Smooth muscle cell (in vitro differentiated cells): Measurements from ENCODE around the gene SLC12A7. TPM values are rescaled to one million over a fixed set of nuclear protein-coding genes. Genes with fewer than 3 reads are reported as not detected.

Experiments
- DNase-seq: peaks from one replicate; lab custom pipeline; 2025; ENCODE audit not compliant: unreplicated experiment; lab: John Stamatoyannopoulos, UW
- H2AFZ ChIP-seq: fragments of 200-600 bp; sonication (generic); 2 replicates; pipeline ENCODE4 v1.6.0; 2016; ENCODE audit warnings: antibody characterized with exemption, low read depth, mild to moderate bottlenecking
- H3F3A ChIP-seq: fragments of 200-600 bp; sonication (generic); 2 replicates; pipeline ENCODE4 v1.6.0; 2017; ENCODE audit warnings: antibody characterized with exemption, low read depth
- H3K27ac ChIP-seq: fragments of 200-600 bp; sonication (generic); 2 replicates; pipeline ENCODE4 v1.5.1; 2016; ENCODE audit warnings: low read depth, mild to moderate bottlenecking
- H3K27me3 ChIP-seq: fragments of 200-600 bp; sonication (generic); 2 replicates; pipeline ENCODE4 v1.6.1; 2016; ENCODE audit warnings: low read depth, mild to moderate bottlenecking
- H3K36me3 ChIP-seq: fragments of 200-600 bp; sonication (generic); 2 replicates; pipeline ENCODE4 v1.5.1; 2016; ENCODE audit warnings: low read depth
- H3K4me1 ChIP-seq: fragments of 200-600 bp; sonication (generic); 2 replicates; pipeline ENCODE4 v1.5.1; 2016; ENCODE audit warnings: low read depth
- H3K4me2 ChIP-seq: fragments of 200-600 bp; sonication (generic); 2 replicates; pipeline ENCODE4 v1.6.0; 2016; ENCODE audit warnings: mild to moderate bottlenecking
- H3K4me3 ChIP-seq: fragments of 200-600 bp; sonication (generic); 2 replicates; pipeline ENCODE4 v1.5.1; 2016; ENCODE audit warnings: mild to moderate bottlenecking
- H3K79me2 ChIP-seq: fragments of 200-600 bp; sonication (generic); 2 replicates; pipeline ENCODE4 v1.6.0; 2016; ENCODE audit warnings: low read depth, mild to moderate bottlenecking
- H3K9ac ChIP-seq: fragments of 200-600 bp; sonication (generic); 2 replicates; pipeline ENCODE4 v1.6.0; 2016; ENCODE audit warnings: low read depth
- H3K9me3 ChIP-seq: fragments of 200-600 bp; sonication (generic); replicated peaks from 2 replicates; pipeline ENCODE4 v1.5.1; 2016; ENCODE audit warnings: low read depth
- H4K20me1 ChIP-seq: fragments of 200-600 bp; sonication (generic); 2 replicates; pipeline ENCODE4 v1.6.0; 2016; ENCODE audit warnings: low read depth
- CTCF ChIP-seq: fragments of 200-600 bp; sonication (generic); IDR thresholded peaks from 2 replicates; pipeline ENCODE4 v1.5.1; 2017; ENCODE audit warnings: borderline replicate concordance, mild to moderate bottlenecking, antibody characterized with exemption; ENCODE audit not compliant: insufficient read depth, poor library complexity, severe bottlenecking
- WGBS: methylation state at CpG from one replicate; pipeline ENCODE4 v1.1.7; 2016; ENCODE audit warnings: low lambda C conversion rate; 5-methylcytosine and 5-hydroxymethylcytosine counted together
- polyA plus RNA-seq: library from polyadenylated mRNA; unstranded; fragments of >200 nt; fragmentation: Nextera tagmentation; extraction: Ambion mirVana; gene quantifications from 2 replicates; pipeline ENCODE4 v1.2.1, GENCODE V29; 2016
- total RNA-seq: library from RNA; depleted of rRNA; stranded (reverse); fragments of >200 nt; gene quantifications from 2 replicates; pipeline ENCODE4 v1.2.3, GENCODE V29; 2014

The SLC12A7 gene
- total and polyA plus RNA-seq, 2 experiments from 2014 or later, result 6.1 to 15.2 TPM

- Histone ChIP-seq H3F3A (no peaks in the 10 kb centered on the region), H3K27me3 (no peaks in the 10 kb centered on the region), H3K4me1 (no peaks in the 10 kb centered on the region), H4K20me1 (no peaks in the 10 kb centered on the region), H3K27ac (no peak overlapping the region), H3K4me3 (no peak overlapping the region), H3K36me3 (no peaks in the 10 kb centered on the region), H3K4me2 (no peak overlapping the region), H3K9ac (no peak overlapping the region), H3K9me3 (no peaks in the 10 kb centered on the region), H2AFZ (no peak overlapping the region), H3K79me2 (no peaks in the 10 kb centered on the region)
- 96% methylated on average over 32 of the region's 33 CpGs for WGBS
- TF ChIP-seq CTCF, result no peak
- no peak for DNase-seq
Measured at GRCh38 chr5:1068895-1069719, 42.8 kb downstream of the SLC12A7 start.

DNA sequence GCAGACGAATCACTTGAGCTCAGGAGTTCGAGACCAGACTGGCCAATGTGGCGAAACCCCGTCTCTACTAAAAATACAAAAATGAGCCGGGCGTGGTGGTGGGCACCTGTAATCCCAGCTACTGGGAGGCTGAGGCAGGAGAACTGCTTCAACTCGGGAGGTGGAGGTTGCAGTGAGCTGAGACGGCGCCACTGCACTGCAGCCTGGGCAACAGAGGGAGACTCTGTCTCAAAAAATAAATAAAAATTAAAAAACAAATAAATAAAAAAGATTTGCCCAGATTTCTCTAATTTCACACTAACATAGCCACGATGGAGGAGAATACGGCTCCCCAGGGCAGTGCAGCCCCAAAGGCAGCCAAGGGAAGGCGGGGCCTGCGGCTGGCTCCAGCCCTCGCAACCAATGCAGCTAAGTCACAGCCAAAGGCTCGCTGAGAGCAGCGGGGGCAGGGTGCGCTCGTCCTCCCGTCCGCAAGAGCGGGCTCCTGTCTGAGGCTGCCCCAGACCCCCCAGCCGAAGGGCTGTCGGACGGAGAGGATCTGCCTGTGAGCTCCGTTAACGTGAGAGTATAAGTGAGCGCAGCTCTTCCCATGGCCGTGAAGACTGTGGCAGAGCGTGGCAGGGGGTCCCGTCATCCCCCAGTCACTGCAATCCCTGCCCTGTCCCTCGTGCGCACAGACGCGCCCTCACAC is 43.5 kb downstream of the SLC12A7 start:
- DNase-seq, result no peak
- H3K9ac ChIP-seq, result no peak overlapping the region
- no peak overlapping the region for H2AFZ ChIP-seq
- no peak overlapping the region for H3K27ac ChIP-seq
- H3K36me3 ChIP-seq, result no peaks in the 10 kb centered on the region
- no peaks in the 10 kb centered on the region for H3K79me2 ChIP-seq
- TF ChIP-seq CTCF, result no peak
- no peak overlapping the region for H3K4me2 ChIP-seq
- no peaks in the 10 kb centered on the region for H3K4me1 ChIP-seq
- H3K27me3 ChIP-seq, result no peaks in the 10 kb centered on the region
- 93% methylated on average over 34 of the region's 34 CpGs for WGBS
- H3K9me3 ChIP-seq, result no peaks in the 10 kb centered on the region
- H3K4me3 ChIP-seq, result no peak overlapping the region
- H4K20me1 ChIP-seq, result no peaks in the 10 kb centered on the region
- H3F3A ChIP-seq, result no peaks in the 10 kb centered on the region

DNA sequence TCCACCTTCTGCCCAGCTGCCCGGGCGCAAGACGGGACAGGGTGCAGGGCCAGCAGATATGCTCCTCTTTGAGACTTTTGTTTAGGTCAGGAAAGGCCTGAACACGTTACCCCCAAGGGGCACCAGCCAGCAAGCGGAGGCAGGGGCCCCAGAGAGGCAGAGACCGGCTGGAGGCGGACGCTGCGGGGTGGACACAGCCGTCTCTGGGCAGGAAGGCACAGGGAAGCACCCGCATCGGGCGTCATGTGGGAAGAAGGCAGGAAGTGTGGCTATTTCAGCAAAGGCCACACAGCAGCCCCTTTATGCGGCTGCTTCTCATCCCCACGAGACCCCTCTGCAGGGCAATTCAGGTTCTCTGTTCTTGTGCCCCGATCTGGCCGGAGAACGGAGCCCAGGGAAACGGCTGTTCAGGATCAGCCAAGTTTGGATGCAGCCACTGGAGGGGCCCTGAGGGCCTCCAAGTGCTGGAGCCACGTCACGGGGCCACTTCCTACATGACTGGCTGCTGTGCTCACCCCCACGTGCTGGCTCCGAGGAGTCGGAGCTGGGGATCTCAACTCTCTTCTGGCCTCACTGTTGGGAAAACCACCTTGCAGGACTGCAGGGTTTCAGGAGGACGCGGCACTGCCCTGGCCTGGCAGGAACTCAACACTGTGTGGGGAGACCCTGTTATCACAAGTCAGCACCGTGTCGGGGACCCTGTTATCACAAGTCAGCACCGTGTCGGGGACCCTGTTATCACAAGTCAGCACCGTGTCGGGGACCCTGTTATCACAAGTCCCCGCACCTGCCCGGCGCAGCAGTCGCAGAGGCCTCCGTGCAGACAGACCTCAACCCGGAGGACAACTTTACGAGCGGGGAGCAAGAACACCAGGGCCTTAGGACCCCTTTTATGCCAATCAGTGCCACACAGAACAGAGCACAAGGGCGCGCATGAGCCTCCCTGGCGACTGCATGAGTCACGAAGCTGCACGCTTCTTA is 44.4 kb downstream of the SLC12A7 start:
- no peak for TF ChIP-seq CTCF
- H3K9ac ChIP-seq, result no peak overlapping the region
- H3K4me3 ChIP-seq, result no peak overlapping the region
- no peaks in the 10 kb centered on the region for H3K79me2 ChIP-seq
- no peak overlapping the region for H3K4me2 ChIP-seq
- no peaks in the 10 kb centered on the region for H4K20me1 ChIP-seq
- no peaks in the 10 kb centered on the region for H3K36me3 ChIP-seq
- H3K9me3 ChIP-seq, result no peaks in the 10 kb centered on the region
- no peak overlapping the region for H2AFZ ChIP-seq
- no peaks in the 10 kb centered on the region for H3F3A ChIP-seq
- WGBS, result 94% methylated on average over 45 of the region's 45 CpGs
- no peak overlapping the region for H3K27ac ChIP-seq
- H3K27me3 ChIP-seq, result no peaks in the 10 kb centered on the region
- no peaks in the 10 kb centered on the region for H3K4me1 ChIP-seq
- DNase-seq, result no peak
